Activated CD4-positive, alpha-beta T cell treated with anti-CD3 and anti-CD28 coated beads, Interleukin-10, Interleukin-2, amounts not matched to agents 100 ng/mL and 50 ng/mL, durations not matched to agents 16 hours and 8 hours (primary cell): ENCODE results near the gene MAZ.
A peak's percentile ranks its signal among the peaks of the same experiment; 100 is the strongest.

Experiments
- DNase-seq: peaks from one replicate; pipeline ENCODE4 v3.0.0-alpha.2; 2020

The MAZ gene

DNA sequence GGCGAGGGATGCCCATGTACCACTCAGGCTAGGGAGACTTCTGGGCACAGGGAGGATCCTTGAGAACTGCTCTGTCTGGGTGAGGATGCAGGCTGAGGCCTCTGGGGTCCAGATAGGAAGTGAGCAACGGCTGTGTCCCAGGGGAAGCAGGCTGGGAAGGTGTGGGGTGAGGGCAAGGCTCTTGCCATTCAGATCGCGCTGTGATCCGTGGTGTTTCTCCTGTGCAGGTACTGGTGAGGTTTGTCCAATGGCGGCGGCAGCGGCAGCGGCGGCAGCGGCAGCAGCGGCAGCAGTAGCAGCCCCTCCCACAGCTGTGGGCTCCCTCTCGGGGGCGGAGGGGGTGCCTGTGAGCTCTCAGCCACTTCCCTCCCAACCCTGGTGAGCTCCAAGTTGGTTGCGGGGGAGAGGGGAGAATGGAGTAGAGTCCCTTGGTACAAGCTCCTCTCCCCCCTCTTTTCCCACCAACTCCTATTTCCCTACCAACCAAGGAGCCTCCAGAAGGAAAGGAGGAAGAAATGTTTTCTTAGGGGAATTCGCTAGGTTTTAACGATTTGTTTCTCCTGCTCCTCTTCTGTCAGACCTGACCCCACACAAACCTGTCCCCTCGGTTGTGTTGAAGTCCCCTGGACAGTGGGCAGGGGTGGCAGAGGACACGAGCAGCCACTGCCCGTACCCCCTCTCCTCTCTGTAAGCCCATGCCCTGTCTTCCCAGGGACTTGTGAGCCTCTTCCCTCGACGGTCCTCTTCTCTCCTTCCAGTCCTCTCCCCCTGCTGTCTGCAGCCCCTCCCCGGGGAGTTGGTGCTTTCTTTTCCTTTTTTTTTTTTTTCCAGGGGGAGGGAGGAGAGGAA is 3.7 kb downstream of the MAZ start:
- peak; percentile 54 for DNase-seq

DNA sequence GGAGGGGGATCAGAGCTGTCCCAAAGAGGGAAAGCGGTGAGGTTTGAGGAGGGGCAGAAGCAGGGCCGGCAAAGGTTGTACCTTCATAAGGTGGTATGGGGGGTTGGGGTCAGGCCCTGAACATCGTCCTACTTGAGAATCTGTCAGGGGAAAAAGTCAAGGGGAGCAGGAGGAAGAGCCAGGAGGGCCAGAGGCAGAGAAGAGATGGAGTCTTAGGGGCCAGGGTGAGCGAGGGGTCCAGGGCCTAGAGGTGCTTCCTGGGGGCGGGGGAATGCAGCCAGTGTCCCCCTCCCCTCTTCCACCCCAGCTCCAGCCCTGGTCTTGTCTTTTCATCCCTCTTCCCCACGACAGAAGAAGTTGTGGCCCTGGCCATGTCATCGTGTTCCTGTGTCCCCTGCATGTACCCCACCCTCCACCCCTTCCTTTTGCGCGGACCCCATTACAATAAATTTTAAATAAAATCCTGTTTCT is 4.4 kb downstream of the MAZ start:
- DNase-seq: no peak

DNA sequence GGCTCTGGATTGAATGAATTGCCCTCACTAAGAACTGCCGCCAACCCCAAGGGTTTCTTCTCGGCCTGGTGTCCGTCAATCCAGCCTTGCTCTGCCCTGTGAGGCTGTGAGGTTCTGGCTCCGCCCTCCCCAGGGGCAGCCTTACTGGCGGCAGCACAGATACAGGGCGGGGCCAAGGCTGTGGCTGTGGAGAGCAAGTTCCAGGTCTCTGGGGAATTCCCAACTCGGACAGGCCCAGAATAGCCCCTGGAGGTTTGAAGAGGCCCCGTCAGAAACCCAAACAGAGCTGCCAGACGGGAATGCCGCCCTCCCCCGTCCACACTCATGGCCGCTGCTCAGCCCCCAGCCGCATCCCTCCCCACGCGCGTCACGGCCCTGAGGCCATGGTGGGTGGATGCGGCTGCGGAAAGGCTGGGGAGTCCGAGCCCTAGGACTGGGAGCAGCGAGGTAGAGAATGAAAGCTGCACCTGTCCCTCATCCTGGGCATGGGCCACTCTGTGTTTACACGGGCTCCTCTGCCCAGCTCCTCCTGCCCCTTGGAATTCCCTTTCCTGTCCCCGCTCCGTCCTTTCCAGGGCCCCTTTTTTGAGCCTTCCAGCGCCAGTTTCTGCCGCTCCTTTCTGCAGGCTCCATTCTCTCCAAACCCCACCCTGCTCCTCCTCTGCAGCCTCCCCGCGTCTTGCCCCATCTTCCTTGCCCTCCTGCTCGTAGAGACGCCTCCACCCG is 5.0 kb downstream of the MAZ start:
- DNase-seq: peak; percentile 92

GRCh38 chr16:29811896-29812665 is 5.8 kb downstream of the MAZ start, which contains the start of gene PRRT2:
Gene PRRT2, plus strand, starts transcription at chr16:29812193. Its CDS starts 862 bp downstream, at chr16:29813055.
- peak; percentile 62 for DNase-seq

GRCh38 chr16:29812754-29813643 is 6.7 kb downstream of the MAZ start:
- no peak for DNase-seq

GRCh38 chr16:29813644-29814562 is 7.6 kb downstream of the MAZ start:
- no peak for DNase-seq

- DNase-seq: no peak
Measured at GRCh38 chr16:29814592-29814991, 8.3 kb downstream of the MAZ start.

DNA sequence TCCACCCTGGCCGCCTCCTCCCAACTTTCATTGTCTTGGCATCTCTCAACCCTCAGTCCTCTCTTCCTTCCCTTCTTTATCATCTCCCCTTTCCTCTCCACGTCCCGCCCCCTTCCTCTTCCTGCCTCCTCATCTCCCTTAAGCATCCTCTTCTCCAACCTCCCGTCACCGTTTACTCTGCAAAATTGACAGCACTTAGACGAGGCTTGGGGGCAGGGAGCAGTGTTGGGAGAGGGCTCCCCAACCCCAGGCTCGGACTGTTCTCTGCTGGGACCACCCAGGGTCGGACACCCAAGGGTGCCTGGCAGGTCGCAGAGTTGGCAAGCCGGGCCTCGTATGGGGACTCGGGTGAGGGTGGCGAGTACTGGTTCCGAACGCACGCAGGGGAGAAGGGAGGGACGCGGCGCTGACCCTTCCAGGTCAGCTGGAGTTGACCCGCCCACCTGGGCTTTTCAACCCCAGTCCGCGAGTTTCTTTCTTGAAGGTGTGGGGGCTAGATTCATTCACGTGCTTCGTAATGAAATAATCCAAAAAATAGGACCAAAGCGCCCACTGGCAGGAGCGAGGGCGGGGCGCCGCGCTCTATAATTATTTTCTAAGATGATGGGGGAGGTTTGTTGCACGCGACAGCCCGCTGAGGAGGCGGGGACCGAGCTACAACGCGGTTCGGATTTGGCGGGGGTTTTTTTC is 8.8 kb downstream of the MAZ start:
- DNase-seq: peak; percentile 21

GRCh38 chr16:29815793-29816693 is 9.7 kb downstream of the MAZ start, which contains the start of gene PAGR1:
Gene PAGR1, plus strand, starts transcription at chr16:29816152. Its CDS starts 374 bp downstream, at chr16:29816526.
- DNase-seq: peak; percentile 99

- peak; percentile 80 for DNase-seq
Measured at GRCh38 chr16:29816694-29817441, 10.5 kb downstream of the MAZ start.

GRCh38 chr16:29818082-29818481 is 11.8 kb downstream of the MAZ start:
- no peak for DNase-seq

DNA sequence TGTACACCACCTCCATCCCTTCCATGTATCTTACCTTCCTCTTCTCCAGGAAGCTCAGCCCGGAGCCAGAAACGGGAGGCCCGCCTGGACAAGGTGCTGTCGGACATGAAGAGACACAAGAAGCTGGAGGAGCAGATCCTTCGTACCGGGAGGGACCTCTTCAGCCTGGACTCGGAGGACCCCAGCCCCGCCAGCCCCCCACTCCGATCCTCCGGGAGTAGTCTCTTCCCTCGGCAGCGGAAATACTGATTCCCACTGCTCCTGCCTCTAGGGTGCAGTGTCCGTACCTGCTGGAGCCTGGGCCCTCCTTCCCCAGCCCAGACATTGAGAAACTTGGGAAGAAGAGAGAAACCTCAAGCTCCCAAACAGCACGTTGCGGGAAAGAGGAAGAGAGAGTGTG is 13.2 kb downstream of the MAZ start:
- DNase-seq: no peak

- DNase-seq: peak; percentile 73
Measured at GRCh38 chr16:29820271-29820701, 14.0 kb downstream of the MAZ start, which contains the start of gene MVP. Gene MVP, plus strand, starts transcription at chr16:29820462. Its CDS starts 10,088 bp downstream, at chr16:29830550.

GRCh38 chr16:29820730-29821642 is 14.7 kb downstream of the MAZ start:
- peak; percentile 71 for DNase-seq

- DNase-seq: no peak
Measured at GRCh38 chr16:29821643-29822115, 15.3 kb downstream of the MAZ start.

DNA sequence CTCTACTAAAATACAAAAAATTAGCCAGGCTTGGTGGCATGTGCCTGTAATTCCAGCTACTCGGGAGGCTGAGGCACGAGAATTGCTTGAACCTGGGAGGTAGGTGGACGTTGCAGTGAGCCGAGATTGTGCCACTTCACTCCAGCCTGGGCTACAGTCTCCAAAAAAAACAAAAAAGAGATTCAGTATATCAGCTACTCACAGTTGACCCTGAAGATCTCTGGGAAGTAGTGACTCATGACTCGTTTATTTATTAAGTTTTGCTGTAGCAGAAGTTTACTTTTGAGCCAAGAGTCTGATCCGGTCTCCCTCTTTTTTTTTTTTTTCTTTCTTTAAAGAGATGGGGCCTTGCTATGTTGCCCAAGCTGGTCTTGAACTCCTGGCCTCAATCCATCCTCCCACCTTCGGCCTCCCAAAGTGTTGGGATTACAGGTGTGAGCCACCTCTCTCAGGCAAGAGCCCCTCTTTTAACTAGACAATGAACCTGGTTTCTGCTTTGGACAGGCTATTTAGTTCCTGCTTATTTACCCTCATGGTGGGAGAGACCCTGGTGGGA is 18.3 kb downstream of the MAZ start:
- DNase-seq: peak; percentile 42
